MM.1S (cell line): ENCODE results near the gene FBXL19.

Experiments
- EZH2 ChIP-seq: fragments of 300-600 bp; sonication (generic); optimal IDR thresholded peaks from 2 replicates; pipeline ENCODE3; 2017; ENCODE audit warnings: low read depth, mild to moderate bottlenecking, antibody characterized with exemption, low read length, mixed read lengths
- EZH2phosphoT487 ChIP-seq: fragments of 300-600 bp; sonication (generic); IDR thresholded peaks from 2 replicates; pipeline ENCODE4 v1.6.1; 2018; ENCODE audit warnings: antibody characterized with exemption, low read length
- TF ChIP-seq, protein P1 (sequence below): fragments of 300-600 bp; sonication (generic); IDR thresholded peaks from 2 replicates; pipeline ENCODE4 v1.5.1; 2016; ENCODE audit warnings: antibody characterized with exemption, low read length, mixed read lengths

GRCh38 chr16:30989469-30990047, 66.2 kb downstream of the FBXL19 start:
- no peak for TF ChIP-seq EZH2
- TF ChIP-seq, protein P1, sequence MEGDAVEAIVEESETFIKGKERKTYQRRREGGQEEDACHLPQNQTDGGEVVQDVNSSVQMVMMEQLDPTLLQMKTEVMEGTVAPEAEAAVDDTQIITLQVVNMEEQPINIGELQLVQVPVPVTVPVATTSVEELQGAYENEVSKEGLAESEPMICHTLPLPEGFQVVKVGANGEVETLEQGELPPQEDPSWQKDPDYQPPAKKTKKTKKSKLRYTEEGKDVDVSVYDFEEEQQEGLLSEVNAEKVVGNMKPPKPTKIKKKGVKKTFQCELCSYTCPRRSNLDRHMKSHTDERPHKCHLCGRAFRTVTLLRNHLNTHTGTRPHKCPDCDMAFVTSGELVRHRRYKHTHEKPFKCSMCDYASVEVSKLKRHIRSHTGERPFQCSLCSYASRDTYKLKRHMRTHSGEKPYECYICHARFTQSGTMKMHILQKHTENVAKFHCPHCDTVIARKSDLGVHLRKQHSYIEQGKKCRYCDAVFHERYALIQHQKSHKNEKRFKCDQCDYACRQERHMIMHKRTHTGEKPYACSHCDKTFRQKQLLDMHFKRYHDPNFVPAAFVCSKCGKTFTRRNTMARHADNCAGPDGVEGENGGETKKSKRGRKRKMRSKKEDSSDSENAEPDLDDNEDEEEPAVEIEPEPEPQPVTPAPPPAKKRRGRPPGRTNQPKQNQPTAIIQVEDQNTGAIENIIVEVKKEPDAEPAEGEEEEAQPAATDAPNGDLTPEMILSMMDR, result no peak
- no peak for TF ChIP-seq EZH2phosphoT487
